ENCODE measurements around the gene KPNA2. TPM values are rescaled to one million over a fixed set of nuclear protein-coding genes. Genes with fewer than 3 reads are reported as not detected.

Gene KPNA2
- total and polyA plus RNA-seq, 9 of the 15 experiments (the other 6 are each of a cell fraction or from before 2014, with no cell fraction given) = 132 to 984 (median 241) TPM

GRCh38 chr17:68035523-68036303 is at the start of gene KPNA2 (continued):
- no peak for TF ChIP-seq CREB3 (tag; conservative IDR thresholded peaks at IDR 0.05; ENCODE audit: low read depth)
- TF ChIP-seq CHD7 (IDR thresholded peaks at IDR 0.05; ENCODE audit: low read depth, low read length) = no peak
- peak; percentile 100 for TF ChIP-seq FOXM1 (IDR thresholded peaks at IDR 0.05; ENCODE audit: low read depth)
- peak; percentile 99 for TF ChIP-seq FOXM1 (CRISPR knock-in tag; IDR thresholded peaks at IDR 0.05; ENCODE audit: low read depth)
- TF ChIP-seq MAX (CRISPR knock-in tag; IDR thresholded peaks at IDR 0.05) = peak; percentile 85
- TF ChIP-seq ZBTB5 (IDR thresholded peaks at IDR 0.05) = no peak
- TF ChIP-seq ZBTB34 (CRISPR knock-in tag; IDR thresholded peaks at IDR 0.05) = no peak
- TF ChIP-seq ZBTB17 (CRISPR knock-in tag; IDR thresholded peaks at IDR 0.05) = peak; percentile 69; the same call in 1 of the 2 replicates
- no peak for TF ChIP-seq ZNF561 (CRISPR knock-in tag; conservative IDR thresholded peaks at IDR 0.05)
- TF ChIP-seq POLR2B (IDR thresholded peaks at IDR 0.05; ENCODE audit: low read depth, partially characterized antibody) = peak; percentile 90

Measured in K562 (cell line).